Measurements from ENCODE around the gene EEF1AKMT3. TPM values are rescaled to one million over a fixed set of nuclear protein-coding genes. Genes with fewer than 3 reads are reported as not detected.
"Not testable (repeated sequence)": the region's sequence is repeated elsewhere in the genome, so short reads cannot be mapped to it uniquely, and the experiment has no call there.

Gene EEF1AKMT3
- total RNA-seq, 4 donors from 2014 or later = 1.9 to 6.7 (median 4.3) TPM

DNA sequence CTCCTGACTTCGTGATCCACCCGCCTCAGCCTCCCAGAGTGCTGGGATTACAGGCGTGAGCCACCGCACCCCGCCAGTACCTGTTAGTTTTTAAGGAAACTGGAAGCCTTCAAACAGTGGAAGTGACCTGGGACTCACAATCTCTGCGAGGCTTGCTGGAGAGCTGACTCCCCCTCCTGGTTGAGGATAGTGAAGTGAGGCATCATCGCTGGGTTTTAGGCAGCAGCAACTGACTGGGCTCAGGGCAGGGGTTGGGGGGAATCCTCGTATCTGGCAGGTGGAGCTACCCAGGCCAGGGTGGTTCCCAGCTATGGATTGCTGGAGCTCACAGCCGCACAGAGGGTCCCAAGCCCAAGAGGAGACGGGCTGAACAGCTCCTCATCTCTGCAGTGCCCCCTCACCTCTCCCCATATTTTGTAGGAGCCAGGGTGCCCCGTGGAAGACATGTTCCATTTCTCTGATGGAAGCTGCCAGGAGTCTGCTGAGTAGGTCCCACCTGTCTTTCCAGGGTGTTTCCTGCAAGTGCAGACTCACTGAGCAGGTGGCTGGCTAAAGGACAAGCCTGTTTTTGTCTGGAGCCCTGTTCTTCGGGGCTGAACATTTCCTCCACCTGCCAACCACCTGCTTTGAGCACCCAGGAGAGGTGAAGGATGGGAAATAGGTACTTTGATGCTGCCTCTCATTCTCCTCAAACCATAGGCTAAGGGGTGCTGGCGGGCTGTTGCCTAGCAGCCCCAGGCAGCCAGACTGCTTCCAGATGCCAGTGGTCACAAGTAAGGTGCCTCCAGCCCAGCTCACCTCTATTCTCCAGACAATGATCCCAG, 43.0 kb downstream of the EEF1AKMT3 start:
- TF ChIP-seq POLR2A (IDR thresholded peaks at IDR 0.05) (no peak), POLR2AphosphoS5 (IDR thresholded peaks at IDR 0.05) (no peak), EP300 (IDR thresholded peaks at IDR 0.05; ENCODE audit: low read depth) (no peak)
- TF ChIP-seq, protein P1, sequence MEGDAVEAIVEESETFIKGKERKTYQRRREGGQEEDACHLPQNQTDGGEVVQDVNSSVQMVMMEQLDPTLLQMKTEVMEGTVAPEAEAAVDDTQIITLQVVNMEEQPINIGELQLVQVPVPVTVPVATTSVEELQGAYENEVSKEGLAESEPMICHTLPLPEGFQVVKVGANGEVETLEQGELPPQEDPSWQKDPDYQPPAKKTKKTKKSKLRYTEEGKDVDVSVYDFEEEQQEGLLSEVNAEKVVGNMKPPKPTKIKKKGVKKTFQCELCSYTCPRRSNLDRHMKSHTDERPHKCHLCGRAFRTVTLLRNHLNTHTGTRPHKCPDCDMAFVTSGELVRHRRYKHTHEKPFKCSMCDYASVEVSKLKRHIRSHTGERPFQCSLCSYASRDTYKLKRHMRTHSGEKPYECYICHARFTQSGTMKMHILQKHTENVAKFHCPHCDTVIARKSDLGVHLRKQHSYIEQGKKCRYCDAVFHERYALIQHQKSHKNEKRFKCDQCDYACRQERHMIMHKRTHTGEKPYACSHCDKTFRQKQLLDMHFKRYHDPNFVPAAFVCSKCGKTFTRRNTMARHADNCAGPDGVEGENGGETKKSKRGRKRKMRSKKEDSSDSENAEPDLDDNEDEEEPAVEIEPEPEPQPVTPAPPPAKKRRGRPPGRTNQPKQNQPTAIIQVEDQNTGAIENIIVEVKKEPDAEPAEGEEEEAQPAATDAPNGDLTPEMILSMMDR (IDR thresholded peaks at IDR 0.05) = no peak
- intact Hi-C loops (cut with DNase I; ENCODE audit: low total_unique reads) (no loop called here), in situ Hi-C loops (cut with MboI; ENCODE audit: low pct_ligation_motif_present in 1 of 4, low pct_unique_long_range_greater_than_20kb in 1 of 4, low sequenced_read_pairs in 3 of 4) (no loop called here)
- no peak for DNase-seq
- Histone ChIP-seq H3K9me3 (no peaks in the 10 kb centered on the region), H3K36me3 (peaks cover 0 to 13% (median 0%) of the 10 kb centered on the region in 4 donors), H3K27ac (peak overlapping the region in 1 of 4 donors; percentile 70), H3K27me3 (no peaks in the 10 kb centered on the region), H3K4me1 (peaks cover 17 to 34% (median 24%) of the 10 kb centered on the region in 4 donors), H3K4me3 (no peak overlapping the region)
- WGBS, 2 donors (ENCODE audit: low coverage in 1 of 2) = 71% methylated on average over 13 of the region's 13 CpGs; no CpG with 5 or more reads in 1 of the 2 donors

DNA sequence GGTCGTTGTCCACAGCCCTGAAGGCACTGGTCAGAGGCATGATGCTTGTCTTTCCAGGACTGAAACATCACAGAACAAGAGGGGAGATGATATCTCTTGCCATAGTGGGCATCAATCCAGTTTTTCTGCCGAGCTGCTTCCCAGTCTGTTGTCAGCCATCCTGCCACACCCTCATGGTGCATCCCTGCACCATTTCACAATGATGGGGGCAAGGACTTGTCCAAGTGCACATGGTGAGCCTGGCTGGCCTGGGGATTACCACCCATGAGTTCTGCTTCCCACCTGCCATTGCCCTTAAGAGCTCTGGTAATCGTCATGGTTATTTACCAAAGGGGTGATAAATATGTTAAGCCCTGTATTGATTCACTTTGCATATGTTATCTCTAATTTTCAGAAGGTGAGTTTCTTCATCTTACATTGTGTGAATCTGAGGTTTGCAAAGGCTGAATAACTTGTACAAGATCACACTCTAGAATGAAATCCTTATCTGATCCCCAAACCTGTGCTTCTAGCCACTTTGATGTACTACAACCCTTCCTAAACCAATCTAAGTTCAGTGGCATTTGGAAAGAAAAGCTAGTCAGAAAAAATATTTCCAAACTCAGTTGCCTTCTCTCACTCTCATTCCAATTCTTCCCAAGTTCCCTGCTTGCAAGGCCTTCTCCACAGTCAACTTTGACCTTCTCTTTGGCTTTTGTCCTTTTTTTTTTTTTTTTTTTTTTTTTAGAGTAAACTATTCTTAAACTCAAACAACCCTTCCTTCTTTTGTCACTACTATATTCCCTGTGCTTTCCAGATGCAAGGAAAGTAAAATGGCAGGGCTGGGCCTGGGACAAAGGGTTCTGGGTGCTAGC, 43.8 kb downstream of the EEF1AKMT3 start:
- TF ChIP-seq EP300 (IDR thresholded peaks at IDR 0.05; ENCODE audit: low read depth) = no peak
- no peak for DNase-seq
- 32% methylated on average over 3 of the region's 3 CpGs; no CpG with 5 or more reads in 1 of the 2 donors for WGBS, 2 donors (ENCODE audit: low coverage in 1 of 2)
- in situ Hi-C loops (cut with MboI; ENCODE audit: low pct_ligation_motif_present in 1 of 4, low pct_unique_long_range_greater_than_20kb in 1 of 4, low sequenced_read_pairs in 3 of 4) (no loop called here), intact Hi-C loops (cut with DNase I; ENCODE audit: low total_unique reads) (no loop called here)
- peaks cover 17 to 34% (median 24%) of the 10 kb centered on the region in 4 donors for H3K4me1 ChIP-seq
- peaks cover 0 to 8% (median 0%) of the 10 kb centered on the region in 4 donors for H3K36me3 ChIP-seq
- H3K27ac ChIP-seq = peak overlapping the region; percentile 37 to 70 (median 62)
- no peak overlapping the region for H3K4me3 ChIP-seq
- no peaks in the 10 kb centered on the region for H3K27me3 ChIP-seq
- no peaks in the 10 kb centered on the region for H3K9me3 ChIP-seq

DNA sequence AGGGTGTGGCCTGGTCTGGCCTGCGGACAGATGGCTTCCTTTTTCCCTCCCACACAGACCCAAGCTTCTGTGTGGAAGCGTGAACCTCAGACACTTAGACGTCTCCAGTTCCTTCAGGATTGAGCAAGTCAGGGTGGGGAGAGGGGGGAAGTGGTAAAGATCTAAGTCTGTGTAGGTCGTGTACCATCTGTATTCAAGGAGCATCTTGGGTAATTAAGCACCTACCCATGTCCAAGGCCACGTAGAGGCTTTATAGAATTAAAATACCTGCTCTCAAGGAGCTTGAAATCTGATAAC, 44.4 kb downstream of the EEF1AKMT3 start:
- no peaks in the 10 kb centered on the region for H3K9me3 ChIP-seq
- peaks cover 17 to 34% (median 24%) of the 10 kb centered on the region in 4 donors for H3K4me1 ChIP-seq
- TF ChIP-seq POLR2A (IDR thresholded peaks at IDR 0.05) = no peak
- no peak for TF ChIP-seq EP300 (IDR thresholded peaks at IDR 0.05; ENCODE audit: low read depth)
- H3K4me3 ChIP-seq = no peak overlapping the region
- intact Hi-C loops (cut with DNase I; ENCODE audit: low total_unique reads) (no loop called here), in situ Hi-C loops (cut with MboI; ENCODE audit: low pct_ligation_motif_present in 1 of 4, low pct_unique_long_range_greater_than_20kb in 1 of 4, low sequenced_read_pairs in 3 of 4) (no loop called here)
- H3K27ac ChIP-seq = peak overlapping the region; percentile 37 to 70 (median 62)
- peak; percentile 46 for DNase-seq
- WGBS, 2 donors (ENCODE audit: low coverage in 1 of 2) = 19 to 30% methylated on average over 3 to 5 of the region's 5 CpGs
- no peaks in the 10 kb centered on the region for H3K27me3 ChIP-seq
- H3K36me3 ChIP-seq = peaks cover 0 to 13% (median 1%) of the 10 kb centered on the region in 4 donors

DNA sequence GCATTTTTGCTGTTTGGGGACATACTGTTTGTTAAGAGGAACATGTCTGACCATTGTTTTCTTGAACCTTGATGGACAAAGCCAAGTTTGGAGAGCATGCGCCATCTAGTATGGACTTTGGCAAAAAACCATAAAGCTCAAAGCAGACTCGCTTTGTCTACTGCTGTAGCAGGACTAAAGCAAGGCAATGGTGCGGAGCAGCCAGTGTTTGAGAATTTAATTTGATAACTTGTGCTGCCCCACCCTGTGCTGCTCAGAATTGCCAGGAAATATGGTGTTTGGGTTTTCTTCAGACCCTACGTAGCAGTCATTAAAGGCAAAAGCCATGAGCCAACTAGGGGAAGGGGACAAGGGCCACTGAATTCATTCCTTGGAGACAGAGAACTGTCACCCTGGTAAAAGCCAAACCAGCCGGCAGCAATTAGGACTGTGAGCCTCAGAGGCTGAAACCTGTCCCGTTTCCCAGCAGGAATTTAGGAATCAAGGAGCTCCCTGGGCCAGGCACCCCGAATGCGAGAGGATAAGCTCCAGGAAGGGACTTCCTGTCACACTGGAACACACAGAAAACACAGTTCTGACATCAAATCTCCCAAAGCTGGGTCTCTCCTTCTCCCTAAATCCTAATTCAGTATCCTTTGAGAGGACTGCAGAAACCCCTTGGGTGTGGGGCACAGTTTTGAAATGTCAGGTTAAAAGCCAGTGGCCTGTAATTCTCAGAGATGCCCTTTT, 45.0 kb downstream of the EEF1AKMT3 start:
- TF ChIP-seq POLR2AphosphoS5 (IDR thresholded peaks at IDR 0.05) (peak in 1 of 3 donors; percentile 8), POLR2A (IDR thresholded peaks at IDR 0.05) (no peak)
- TF ChIP-seq, protein P1 (IDR thresholded peaks at IDR 0.05) = no peak
- no peaks in the 10 kb centered on the region for H3K9me3 ChIP-seq

DNA sequence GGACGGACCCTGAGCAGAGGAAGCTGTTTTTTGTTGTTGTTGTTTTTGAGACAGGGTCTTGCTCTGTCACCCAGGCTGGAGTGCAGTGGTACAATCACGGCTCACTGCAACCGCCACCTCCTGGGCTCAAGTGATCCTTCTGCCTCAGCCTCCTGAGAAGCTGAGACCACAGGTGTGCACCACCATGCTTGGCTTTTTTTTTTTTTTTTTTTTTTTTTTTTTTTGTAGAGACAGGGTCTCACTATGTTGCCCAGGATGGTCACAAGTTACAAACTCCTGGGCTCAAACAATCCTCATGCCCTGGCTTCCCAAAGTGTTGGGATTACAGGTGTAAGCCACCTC, 45.5 kb downstream of the EEF1AKMT3 start:
- H3K4me3 ChIP-seq; DNase-seq; H3K27me3 ChIP-seq; H3K9me3 ChIP-seq; in situ Hi-C loops (cut with MboI; ENCODE audit: low pct_ligation_motif_present in 1 of 4, low pct_unique_long_range_greater_than_20kb in 1 of 4, low sequenced_read_pairs in 3 of 4); intact Hi-C loops (cut with DNase I; ENCODE audit: low total_unique reads): not testable (repeated sequence)
- H3K27ac ChIP-seq = peak overlapping the region; percentile 37 to 70 (median 62)
- H3K4me1 ChIP-seq = peaks cover 17 to 34% (median 24%) of the 10 kb centered on the region in 4 donors
- WGBS, 2 donors (ENCODE audit: low coverage in 1 of 2) = 74% methylated on average over 3 of the region's 3 CpGs; no CpG with 5 or more reads in 1 of the 2 donors
- peaks cover 0 to 25% (median 7%) of the 10 kb centered on the region in 4 donors for H3K36me3 ChIP-seq

More for the DNA sequence above, 45.0 kb downstream of the EEF1AKMT3 start:
- DNase-seq = peak; percentile 42
- in situ Hi-C loops (cut with MboI; ENCODE audit: low pct_ligation_motif_present in 1 of 4, low pct_unique_long_range_greater_than_20kb in 1 of 4, low sequenced_read_pairs in 3 of 4) = no loop called here
- Histone ChIP-seq H3K4me1 (peaks cover 17 to 34% (median 24%) of the 10 kb centered on the region in 4 donors), H3K27ac (peak overlapping the region; percentile 37 to 70 (median 62)), H3K4me3 (no peak overlapping the region), H3K27me3 (no peaks in the 10 kb centered on the region), H3K36me3 (peaks cover 0 to 19% (median 4%) of the 10 kb centered on the region in 4 donors)
- intact Hi-C loops (cut with DNase I; ENCODE audit: low total_unique reads) = no loop called here
- WGBS, 2 donors (ENCODE audit: low coverage in 1 of 2) = 40 to 45% methylated on average over 1 to 8 of the region's 8 CpGs

DNA sequence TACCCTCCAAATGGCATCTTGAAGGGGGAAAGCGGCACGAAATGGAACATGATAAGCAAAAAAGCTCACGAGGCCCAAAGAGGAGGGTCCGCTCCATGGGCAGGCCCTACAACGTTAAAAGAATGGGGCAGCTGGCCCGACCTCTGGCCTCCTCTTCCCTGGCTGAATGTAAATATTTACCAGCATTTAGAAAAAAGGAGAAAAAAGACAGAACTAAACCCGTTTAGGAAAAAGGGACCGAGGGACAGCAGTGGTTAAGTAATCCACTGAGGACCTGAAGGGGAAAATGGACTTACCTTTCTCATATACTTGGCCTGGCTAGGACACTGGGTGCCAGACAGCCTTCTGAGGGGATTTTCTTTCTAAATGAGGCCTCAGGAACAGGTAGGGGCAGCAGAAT, 47.7 kb downstream of the EEF1AKMT3 start:
- H3K27me3 ChIP-seq; DNase-seq; in situ Hi-C loops (cut with MboI; ENCODE audit: low pct_ligation_motif_present in 1 of 4, low pct_unique_long_range_greater_than_20kb in 1 of 4, low sequenced_read_pairs in 3 of 4); H3K9me3 ChIP-seq; intact Hi-C loops (cut with DNase I; ENCODE audit: low total_unique reads); H3K4me3 ChIP-seq; H3K27ac ChIP-seq: not testable (repeated sequence)
- H3K4me1 ChIP-seq = peaks cover 17 to 34% (median 24%) of the 10 kb centered on the region in 4 donors
- WGBS, 2 donors (ENCODE audit: low coverage in 1 of 2) = 53 to 63% methylated on average over 8 of the region's 8 CpGs
- peaks cover 0 to 46% (median 19%) of the 10 kb centered on the region in 4 donors for H3K36me3 ChIP-seq
